ENCODE data around the gene PAPOLA. TPM values are rescaled to one million over a fixed set of nuclear protein-coding genes. Genes with fewer than 3 reads are reported as not detected.

PAPOLA gene
- total RNA-seq, 1 experiment from 2014 or later: 223 TPM

- ChIA-PET POLR2A (no interaction called here), RAD21 (ENCODE audit: low non-redundant PET in 1 of 2, low total read pairs in 2 of 2, uncharacterized antibody in 2 of 2, unreplicated experiment in 2 of 2) (no interaction called here), CTCF (no interaction called here)
- Histone ChIP-seq H3K9me2 (ENCODE audit: insufficient read depth) (no peaks in the 10 kb centered on the region), H4K20me1 (ENCODE audit: insufficient read depth) (no peaks in the 10 kb centered on the region), H3K27ac (ENCODE audit: low read depth, low read length) (no peak overlapping the region), H3K36me3 (ENCODE audit: control insufficient read depth in 1 of 2, insufficient read depth in 2 of 2, low read length in 2 of 2) (no peaks in the 10 kb centered on the region), H3K9me3 (ENCODE audit: control insufficient read depth in 1 of 2, insufficient read depth in 1 of 2, low read depth in 1 of 2, low read length in 2 of 2) (no peaks in the 10 kb centered on the region), H3K4me3 (replicated peaks in 1 of 2; ENCODE audit: low read depth in 1 of 2, low read length in 2 of 2) (no peak overlapping the region), H3K9ac (ENCODE audit: low read length) (no peak overlapping the region), H3K27me3 (ENCODE audit: insufficient read depth, low read length) (no peaks in the 10 kb centered on the region), H2AFZ (ENCODE audit: low read depth, low read length, poor library complexity, severe bottlenecking) (no peak overlapping the region), H3K79me2 (ENCODE audit: insufficient read depth, low read length) (no peaks in the 10 kb centered on the region), H3K4me1 (ENCODE audit: control insufficient read depth in 1 of 2, insufficient read depth in 2 of 2, low read length in 2 of 2) (no peaks in the 10 kb centered on the region), H3K4me2 (ENCODE audit: low read length) (no peak overlapping the region)
- DNase-seq (ENCODE audit: low read depth, low spot score) (no peak), ATAC-seq (no peak)
- TF ChIP-seq POLR2A (IDR thresholded peaks at IDR 0.05; ENCODE audit: borderline replicate concordance, extremely low read depth, insufficient read depth, insufficient read length) (no peak), SIN3A (IDR thresholded peaks at IDR 0.05; ENCODE audit: low read depth) (no peak), EZH2 (IDR thresholded peaks at IDR 0.05) (no peak), SP1 (IDR thresholded peaks at IDR 0.05; ENCODE audit: low read depth) (no peak), CEBPB (IDR thresholded peaks at IDR 0.05; ENCODE audit: low read depth) (no peak), TCF7L2 (IDR thresholded peaks at IDR 0.05; ENCODE audit: borderline replicate concordance, extremely low read depth, insufficient read depth, insufficient read length) (no peak), ZNF274 (IDR thresholded peaks at IDR 0.05; ENCODE audit: low read depth, low read length) (no peak), ZFX (IDR thresholded peaks at IDR 0.05) (no peak), CBX3 (IDR thresholded peaks at IDR 0.05; ENCODE audit: low read depth) (no peak), YY1 (IDR thresholded peaks at IDR 0.05; ENCODE audit: extremely low read depth, insufficient replicate concordance, low read depth, low read length) (no peak), EGR1 (IDR thresholded peaks at IDR 0.05; ENCODE audit: low read depth) (no peak)
- TF ChIP-seq, protein P1, sequence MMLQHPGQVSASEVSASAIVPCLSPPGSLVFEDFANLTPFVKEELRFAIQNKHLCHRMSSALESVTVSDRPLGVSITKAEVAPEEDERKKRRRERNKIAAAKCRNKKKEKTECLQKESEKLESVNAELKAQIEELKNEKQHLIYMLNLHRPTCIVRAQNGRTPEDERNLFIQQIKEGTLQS (IDR thresholded peaks at IDR 0.05): no peak
- TF ChIP-seq, protein P2, sequence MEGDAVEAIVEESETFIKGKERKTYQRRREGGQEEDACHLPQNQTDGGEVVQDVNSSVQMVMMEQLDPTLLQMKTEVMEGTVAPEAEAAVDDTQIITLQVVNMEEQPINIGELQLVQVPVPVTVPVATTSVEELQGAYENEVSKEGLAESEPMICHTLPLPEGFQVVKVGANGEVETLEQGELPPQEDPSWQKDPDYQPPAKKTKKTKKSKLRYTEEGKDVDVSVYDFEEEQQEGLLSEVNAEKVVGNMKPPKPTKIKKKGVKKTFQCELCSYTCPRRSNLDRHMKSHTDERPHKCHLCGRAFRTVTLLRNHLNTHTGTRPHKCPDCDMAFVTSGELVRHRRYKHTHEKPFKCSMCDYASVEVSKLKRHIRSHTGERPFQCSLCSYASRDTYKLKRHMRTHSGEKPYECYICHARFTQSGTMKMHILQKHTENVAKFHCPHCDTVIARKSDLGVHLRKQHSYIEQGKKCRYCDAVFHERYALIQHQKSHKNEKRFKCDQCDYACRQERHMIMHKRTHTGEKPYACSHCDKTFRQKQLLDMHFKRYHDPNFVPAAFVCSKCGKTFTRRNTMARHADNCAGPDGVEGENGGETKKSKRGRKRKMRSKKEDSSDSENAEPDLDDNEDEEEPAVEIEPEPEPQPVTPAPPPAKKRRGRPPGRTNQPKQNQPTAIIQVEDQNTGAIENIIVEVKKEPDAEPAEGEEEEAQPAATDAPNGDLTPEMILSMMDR (IDR thresholded peaks at IDR 0.05 in 2 of 3, conservative IDR thresholded peaks at IDR 0.05 in 1 of 3; ENCODE audit: borderline replicate concordance in 1 of 3, insufficient read depth in 1 of 3, low read depth in 2 of 3, low read length in 2 of 3): no peak
- intact Hi-C loops (cut with micrococcal nuclease): no loop called here
- no TSS peak for BruUV-seq (replicated peaks)
Measured at GRCh38 chr14:96459851-96460250, 42.3 kb upstream of the PAPOLA start.

All from HCT116 (cell line).